GM21515 (cell line): ENCODE results near the gene LRP3.

Experiments
- ATAC-seq: cut with Tn5 transposase; IDR thresholded peaks from one replicate; pipeline ENCODE4 v1.9.1; 2021; ENCODE audit not compliant: unreplicated experiment

Gene LRP3

GRCh38 chr19:33235269-33235995, 41.3 kb downstream of the LRP3 start:
- no peak for ATAC-seq

GRCh38 chr19:33235996-33236350, 41.8 kb downstream of the LRP3 start:
- no peak for ATAC-seq

GRCh38 chr19:33236696-33237390, 42.7 kb downstream of the LRP3 start:
- no peak for ATAC-seq

GRCh38 chr19:33238481-33239149, 44.5 kb downstream of the LRP3 start:
- ATAC-seq, result no peak

GRCh38 chr19:33239223-33239975, 45.3 kb downstream of the LRP3 start:
- ATAC-seq, result no peak

- no peak for ATAC-seq
Observed at GRCh38 chr19:33240181-33240771, 46.1 kb downstream of the LRP3 start.

GRCh38 chr19:33241091-33241529, 47.0 kb downstream of the LRP3 start:
- no peak for ATAC-seq

- no peak for ATAC-seq
Observed at GRCh38 chr19:33241530-33242101, 47.5 kb downstream of the LRP3 start.

- no peak for ATAC-seq
Observed at GRCh38 chr19:33242131-33242530, 48.0 kb downstream of the LRP3 start.

- ATAC-seq, result no peak
Observed at GRCh38 chr19:33242911-33243310, 48.8 kb downstream of the LRP3 start.

GRCh38 chr19:33245948-33246708, 52.0 kb downstream of the LRP3 start:
- ATAC-seq, result no peak

GRCh38 chr19:33246709-33247440, 52.7 kb downstream of the LRP3 start:
- ATAC-seq, result no peak

- no peak for ATAC-seq
Observed at GRCh38 chr19:33247441-33247819, 53.3 kb downstream of the LRP3 start.

GRCh38 chr19:33248104-33248503, 54.0 kb downstream of the LRP3 start:
- ATAC-seq, result no peak

- no peak for ATAC-seq
Observed at GRCh38 chr19:33248553-33248953, 54.4 kb downstream of the LRP3 start.

- no peak for ATAC-seq
Observed at GRCh38 chr19:33248954-33249613, 55.0 kb downstream of the LRP3 start.

GRCh38 chr19:33249740-33250366, 55.7 kb downstream of the LRP3 start:
- no peak for ATAC-seq

GRCh38 chr19:33250500-33250899, 56.4 kb downstream of the LRP3 start:
- ATAC-seq, result no peak
